RWPE1 (cell line): ENCODE results near the gene LURAP1L.

ENCODE experiments used
- CTCF ChIA-PET: fragments of 350-600 bp; sonication (Branson Sonifier 250); formaldehyde crosslinking; extraction: SDS; loops from one replicate; lab custom pipeline; 2021; lab: Yijun Ruan, JAX
- POLR2A ChIA-PET: fragments of 400-600 bp; formaldehyde crosslinking; extraction: SDS; loops from one replicate; lab custom pipeline; 2020; ENCODE audit warnings: antibody characterized with exemption; ENCODE audit not compliant: low non-redundant PET; lab: Yijun Ruan, JAX
- DNase-seq: peaks from one replicate; pipeline ENCODE4 v3.0.0; 2012; ENCODE audit warnings: low spot score
- H3K27ac ChIP-seq: fragments of 450-650 bp; 2 replicates; pipeline ENCODE4 v1.5.1; 2017
- TF ChIP-seq, protein P1 (sequence below): fragments of 450-650 bp; conservative IDR thresholded peaks from 2 replicates; pipeline ENCODE4 v1.5.1; 2017; ENCODE audit warnings: low read depth, mild to moderate bottlenecking

Gene LURAP1L, protein sequence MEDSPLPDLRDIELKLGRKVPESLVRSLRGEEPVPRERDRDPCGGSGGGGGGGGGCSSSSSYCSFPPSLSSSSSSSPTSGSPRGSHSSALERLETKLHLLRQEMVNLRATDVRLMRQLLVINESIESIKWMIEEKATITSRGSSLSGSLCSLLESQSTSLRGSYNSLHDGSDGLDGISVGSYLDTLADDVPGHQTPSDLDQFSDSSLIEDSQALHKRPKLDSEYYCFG

DNA sequence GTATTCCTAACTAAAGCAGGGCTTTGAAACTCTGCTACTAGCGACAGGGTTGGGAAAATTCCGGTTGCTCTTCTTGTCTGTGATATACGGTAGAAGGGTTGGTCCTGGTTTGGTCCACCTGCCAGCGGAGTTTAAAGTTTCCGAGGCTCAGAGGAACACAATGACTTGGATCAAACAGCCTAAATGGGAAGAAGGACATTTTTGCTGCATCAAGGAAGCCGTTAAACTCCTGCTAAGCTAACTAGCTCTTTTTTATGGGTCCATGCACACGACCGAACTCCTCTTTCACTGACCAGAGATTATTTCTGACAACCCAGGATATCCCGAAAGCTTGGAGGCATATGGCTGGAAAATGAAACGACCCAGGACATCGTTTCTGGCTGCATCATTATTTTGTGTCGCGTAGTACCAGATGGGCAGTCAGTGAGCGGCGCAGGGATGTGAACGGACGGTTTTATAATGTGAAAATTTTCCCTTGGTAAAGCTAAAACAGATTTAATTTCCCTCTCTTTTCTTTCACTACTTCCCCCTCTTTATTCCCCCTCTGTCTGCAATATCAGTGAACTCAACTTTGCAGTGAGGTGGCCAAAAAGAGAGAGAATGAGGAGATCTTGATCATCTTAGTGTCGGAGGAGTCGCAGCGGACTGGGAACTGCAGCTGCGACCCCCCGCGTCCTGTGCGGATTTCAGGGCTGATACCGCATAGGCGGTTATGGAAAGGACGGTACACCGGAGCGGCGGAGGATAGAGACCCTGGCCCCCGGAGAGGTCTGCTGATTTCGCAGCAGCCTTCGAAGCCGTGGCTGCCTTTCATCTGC is at the start of gene LURAP1L:
LURAP1L (plus strand) TSS at position 160 of the 818 bp plus-strand sequence. CDS start 696 bp downstream, outside the sequence.
- peak; percentile 55 for DNase-seq
- POLR2A ChIA-PET, result no interaction called here
- H3K27ac ChIP-seq, result peak within 1 kb of the TSS; percentile 90

DNA sequence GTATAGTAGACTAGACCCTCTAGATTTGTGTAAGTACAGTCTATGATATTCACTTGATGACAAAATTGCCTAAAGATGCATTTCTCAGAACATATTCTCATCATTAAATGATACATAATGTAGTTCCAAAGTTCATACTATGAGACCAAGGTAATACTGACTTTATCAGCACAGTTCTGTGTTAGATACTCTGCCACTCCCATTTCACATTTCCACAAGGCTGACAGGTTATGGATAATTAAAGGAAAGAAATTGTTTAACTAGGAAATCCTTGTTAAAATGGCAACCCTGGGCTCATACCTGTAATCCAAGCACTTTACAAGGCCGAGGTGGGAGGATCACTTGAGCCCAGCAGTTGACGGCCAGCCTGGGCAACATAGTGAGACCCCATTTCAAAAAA is 48.0 kb upstream of the LURAP1L start:
- no peak for DNase-seq
- H3K27ac ChIP-seq, result no peak overlapping the region
- ChIA-PET CTCF (interaction anchor here (0.7 kb wide), 1 partner anchor 154 kb away, joined by 5 read pairs; no protein-coding TSS in a partner anchor), POLR2A (no interaction called here)
- TF ChIP-seq, protein P1, sequence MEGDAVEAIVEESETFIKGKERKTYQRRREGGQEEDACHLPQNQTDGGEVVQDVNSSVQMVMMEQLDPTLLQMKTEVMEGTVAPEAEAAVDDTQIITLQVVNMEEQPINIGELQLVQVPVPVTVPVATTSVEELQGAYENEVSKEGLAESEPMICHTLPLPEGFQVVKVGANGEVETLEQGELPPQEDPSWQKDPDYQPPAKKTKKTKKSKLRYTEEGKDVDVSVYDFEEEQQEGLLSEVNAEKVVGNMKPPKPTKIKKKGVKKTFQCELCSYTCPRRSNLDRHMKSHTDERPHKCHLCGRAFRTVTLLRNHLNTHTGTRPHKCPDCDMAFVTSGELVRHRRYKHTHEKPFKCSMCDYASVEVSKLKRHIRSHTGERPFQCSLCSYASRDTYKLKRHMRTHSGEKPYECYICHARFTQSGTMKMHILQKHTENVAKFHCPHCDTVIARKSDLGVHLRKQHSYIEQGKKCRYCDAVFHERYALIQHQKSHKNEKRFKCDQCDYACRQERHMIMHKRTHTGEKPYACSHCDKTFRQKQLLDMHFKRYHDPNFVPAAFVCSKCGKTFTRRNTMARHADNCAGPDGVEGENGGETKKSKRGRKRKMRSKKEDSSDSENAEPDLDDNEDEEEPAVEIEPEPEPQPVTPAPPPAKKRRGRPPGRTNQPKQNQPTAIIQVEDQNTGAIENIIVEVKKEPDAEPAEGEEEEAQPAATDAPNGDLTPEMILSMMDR, result no peak

More for the DNA sequence above, at the start of gene LURAP1L:
- CTCF ChIA-PET, result interaction anchor here (0.6 to 1.7 kb wide), 5 partner anchors 40 to 247 kb away, joined by 3 to 6 read pairs (median 3); no protein-coding TSS in a partner anchor
- TF ChIP-seq, protein P1, result no peak

DNA sequence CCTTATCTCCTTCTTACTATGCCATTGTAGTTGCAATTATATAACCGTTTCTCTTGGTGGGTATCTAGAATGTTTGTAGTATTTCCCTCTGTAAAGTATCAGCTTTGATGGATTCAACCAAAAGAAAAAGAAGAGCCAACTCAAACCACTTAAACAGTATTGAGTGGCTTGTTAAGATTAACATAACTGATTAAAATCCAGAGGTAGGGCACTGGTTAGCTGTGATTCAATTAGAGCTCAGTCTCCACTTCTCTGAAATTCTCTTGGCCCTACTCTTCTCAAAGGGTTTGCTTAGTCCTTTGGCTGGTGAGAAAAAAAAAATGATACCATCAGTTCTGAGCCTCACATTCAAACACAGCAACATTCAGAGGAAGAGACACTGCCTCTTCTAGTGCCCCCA is 44.6 kb upstream of the LURAP1L start:
- no peak for DNase-seq
- TF ChIP-seq, protein P1, result no peak
- CTCF ChIA-PET, result interaction anchor here (0.6 kb wide), 1 partner anchor 245 kb away, joined by 3 read pairs; no protein-coding TSS in a partner anchor
- POLR2A ChIA-PET, result no interaction called here
- no peak overlapping the region for H3K27ac ChIP-seq

DNA sequence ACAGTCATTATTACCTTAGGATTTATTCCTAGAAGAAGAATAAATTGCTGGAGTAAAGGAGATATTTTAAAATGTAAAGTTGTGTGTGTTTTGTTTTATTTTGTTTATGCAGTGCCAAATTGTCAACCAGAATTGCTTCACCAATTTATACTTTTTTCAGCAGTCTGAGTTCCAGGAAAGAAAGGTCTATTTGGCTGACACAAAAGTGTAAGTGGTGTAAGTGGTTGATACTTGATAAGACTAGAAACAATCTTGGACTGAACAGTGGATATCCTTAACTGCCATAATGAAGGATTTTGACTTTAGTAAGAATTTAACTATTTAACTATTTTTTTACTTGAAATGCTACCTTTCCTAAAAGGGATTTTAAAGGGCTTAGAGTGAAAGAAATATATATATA is 43.9 kb upstream of the LURAP1L start:
- TF ChIP-seq, protein P1, result no peak
- POLR2A ChIA-PET, result no interaction called here
- CTCF ChIA-PET, result no interaction called here
- no peak for DNase-seq
- H3K27ac ChIP-seq, result no peak overlapping the region

DNA sequence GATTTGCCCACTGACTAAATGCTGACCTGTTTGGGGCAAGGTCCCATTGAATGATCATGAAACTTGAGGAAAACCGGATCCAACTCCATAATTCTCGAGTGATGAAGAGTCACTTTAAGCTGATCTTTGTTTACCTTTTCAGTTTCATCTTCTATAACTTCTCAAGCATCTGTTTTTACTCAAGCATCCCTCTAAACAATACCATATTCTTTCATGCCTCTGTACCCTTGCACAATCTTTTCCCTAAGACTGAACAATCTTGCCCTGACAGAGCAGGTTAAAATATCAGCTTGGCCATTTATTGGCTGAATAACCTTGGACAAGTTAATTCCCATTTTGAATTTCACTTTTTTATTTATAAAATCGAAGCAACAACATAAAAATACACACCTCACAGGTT is 41.8 kb upstream of the LURAP1L start:
- CTCF ChIA-PET, result interaction anchor here (0.6 to 0.7 kb wide), 2 partner anchors 82 to 346 kb away, joined by 3 read pairs; no protein-coding TSS in a partner anchor
- no peak for DNase-seq
- TF ChIP-seq, protein P1, result no peak
- POLR2A ChIA-PET, result no interaction called here
- H3K27ac ChIP-seq, result no peak overlapping the region

DNA sequence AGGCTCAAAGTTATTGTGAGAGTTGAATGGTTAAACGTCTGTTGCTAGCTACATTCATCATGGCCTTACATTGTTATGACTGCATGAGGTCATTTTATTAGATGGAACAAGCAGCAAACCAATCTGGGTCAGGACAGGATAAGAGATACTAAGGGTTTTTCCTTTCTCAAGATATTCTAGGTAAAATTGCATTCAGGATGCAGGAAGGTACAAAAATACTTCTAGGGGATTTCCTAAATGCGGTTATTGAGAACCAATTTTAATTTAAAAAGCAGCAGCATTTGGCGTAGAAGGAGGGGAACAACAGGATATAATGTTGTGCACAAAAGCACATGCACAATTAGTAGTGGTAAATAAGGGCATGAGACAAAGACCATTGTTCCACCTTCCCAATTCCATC is 39.2 kb upstream of the LURAP1L start:
- CTCF ChIA-PET, result no interaction called here
- no peak overlapping the region for H3K27ac ChIP-seq

More for the DNA sequence above, 39.2 kb upstream of the LURAP1L start:
- TF ChIP-seq, protein P1, result no peak
- POLR2A ChIA-PET, result no interaction called here
- no peak for DNase-seq
